Measurements from ENCODE around the gene TRPV3.
A peak's percentile ranks its signal among the peaks of the same experiment; 100 is the strongest.
"Not testable (repeated sequence)": the region's sequence is repeated elsewhere in the genome, so short reads cannot be mapped to it uniquely, and the experiment has no call there.

The TRPV3 gene

GRCh38 chr17:3557768-3558583 is at the start of gene TRPV3:
Gene TRPV3 (minus strand): TSS chr17:3557812. CDS start chr17:3554850, 2,962 bp downstream.
- DNase-seq = peak; percentile 74

- no peak for DNase-seq
Measured at GRCh38 chr17:3603870-3604259, 46.3 kb upstream of the TRPV3 start.

GRCh38 chr17:3603119-3603869 is 45.7 kb upstream of the TRPV3 start:
- DNase-seq = no peak

- peak; percentile 42 for DNase-seq
Measured at GRCh38 chr17:3602499-3602898, 44.9 kb upstream of the TRPV3 start.

- DNase-seq = no peak
Measured at GRCh38 chr17:3600529-3601205, 43.1 kb upstream of the TRPV3 start.

GRCh38 chr17:3598078-3598477 is 40.5 kb upstream of the TRPV3 start:
- no peak for DNase-seq

GRCh38 chr17:3596804-3597464 is 39.3 kb upstream of the TRPV3 start:
- no peak for DNase-seq

GRCh38 chr17:3594976-3595375 is 37.4 kb upstream of the TRPV3 start:
- no peak for DNase-seq

GRCh38 chr17:3594051-3594800 is 36.6 kb upstream of the TRPV3 start:
- DNase-seq = no peak

- no peak for DNase-seq
Measured at GRCh38 chr17:3593384-3593783, 35.8 kb upstream of the TRPV3 start.

- no peak for DNase-seq
Measured at GRCh38 chr17:3592216-3592860, 34.7 kb upstream of the TRPV3 start.

- DNase-seq = no peak
Measured at GRCh38 chr17:3590768-3591167, 33.2 kb upstream of the TRPV3 start.

GRCh38 chr17:3590231-3590630 is 32.6 kb upstream of the TRPV3 start:
- no peak for DNase-seq

GRCh38 chr17:3589784-3590183 is 32.2 kb upstream of the TRPV3 start:
- DNase-seq = no peak

GRCh38 chr17:3585826-3586225 is 28.2 kb upstream of the TRPV3 start:
- no peak for DNase-seq

GRCh38 chr17:3583456-3583855 is 25.8 kb upstream of the TRPV3 start:
- DNase-seq = no peak

GRCh38 chr17:3582915-3583314 is 25.3 kb upstream of the TRPV3 start:
- DNase-seq = no peak

GRCh38 chr17:3578667-3579066 is 21.1 kb upstream of the TRPV3 start:
- DNase-seq = not testable (repeated sequence)

- no peak for DNase-seq
Measured at GRCh38 chr17:3576970-3577369, 19.4 kb upstream of the TRPV3 start.

GRCh38 chr17:3575511-3575910 is 17.9 kb upstream of the TRPV3 start:
- DNase-seq = no peak

GRCh38 chr17:3574231-3574630 is 16.6 kb upstream of the TRPV3 start:
- DNase-seq = no peak
